Measurements from ENCODE around the gene EGFL6.

DNA sequence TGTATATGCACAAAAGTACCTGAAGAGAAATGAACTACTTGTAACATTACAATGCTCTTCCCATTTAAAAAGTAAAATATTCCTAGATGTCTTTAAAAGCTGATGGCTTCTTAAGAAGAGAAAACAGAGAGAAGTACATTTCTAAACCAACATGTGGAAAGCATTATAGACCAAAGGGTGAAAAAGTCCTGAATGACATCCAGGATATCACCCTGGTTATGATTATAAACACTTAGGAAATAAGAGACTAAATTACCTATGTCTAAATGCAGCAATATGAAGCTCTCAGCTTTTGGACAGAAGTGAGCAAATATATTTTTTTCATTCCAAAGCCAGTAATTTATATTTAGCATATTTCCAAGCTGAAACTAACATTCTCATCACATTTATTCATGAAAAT, 21.7 kb upstream of the EGFL6 start:
- TF ChIP-seq, protein P1, sequence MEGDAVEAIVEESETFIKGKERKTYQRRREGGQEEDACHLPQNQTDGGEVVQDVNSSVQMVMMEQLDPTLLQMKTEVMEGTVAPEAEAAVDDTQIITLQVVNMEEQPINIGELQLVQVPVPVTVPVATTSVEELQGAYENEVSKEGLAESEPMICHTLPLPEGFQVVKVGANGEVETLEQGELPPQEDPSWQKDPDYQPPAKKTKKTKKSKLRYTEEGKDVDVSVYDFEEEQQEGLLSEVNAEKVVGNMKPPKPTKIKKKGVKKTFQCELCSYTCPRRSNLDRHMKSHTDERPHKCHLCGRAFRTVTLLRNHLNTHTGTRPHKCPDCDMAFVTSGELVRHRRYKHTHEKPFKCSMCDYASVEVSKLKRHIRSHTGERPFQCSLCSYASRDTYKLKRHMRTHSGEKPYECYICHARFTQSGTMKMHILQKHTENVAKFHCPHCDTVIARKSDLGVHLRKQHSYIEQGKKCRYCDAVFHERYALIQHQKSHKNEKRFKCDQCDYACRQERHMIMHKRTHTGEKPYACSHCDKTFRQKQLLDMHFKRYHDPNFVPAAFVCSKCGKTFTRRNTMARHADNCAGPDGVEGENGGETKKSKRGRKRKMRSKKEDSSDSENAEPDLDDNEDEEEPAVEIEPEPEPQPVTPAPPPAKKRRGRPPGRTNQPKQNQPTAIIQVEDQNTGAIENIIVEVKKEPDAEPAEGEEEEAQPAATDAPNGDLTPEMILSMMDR (conservative IDR thresholded peaks at IDR 0.05), result no peak
- no peak for TF ChIP-seq ZFX (IDR thresholded peaks at IDR 0.05)

Measured in C4-2B (cell line).